ENCODE data around the gene RIPK1.
"Not testable (repeated sequence)": the region's sequence is repeated elsewhere in the genome, so short reads cannot be mapped to it uniquely, and the experiment has no call there.

The RIPK1 gene

GRCh38 chr6:3022765-3023662, 45.3 kb upstream of the RIPK1 start:
- Histone ChIP-seq H2AFZ (ENCODE audit: low read depth) (peak overlapping the region; percentile 27; the same call in 1 of the 2 replicates), H3K36me3 (ENCODE audit: insufficient read depth) (no peaks in the 10 kb centered on the region), H3K9ac (peak overlapping the region; percentile 94), H3K4me3 (IDR thresholded peaks at IDR 0.05; ENCODE audit: insufficient read depth, low read depth, low read length) (peak overlapping the region; percentile 26), H3K27ac (peak overlapping the region; percentile 99), H3K4me1 (ENCODE audit: low read depth, poor library complexity, severe bottlenecking) (peaks cover 54% of the 10 kb centered on the region), H3K27me3 (ENCODE audit: insufficient read depth, low read depth) (no peaks in the 10 kb centered on the region), H4K20me1 (ENCODE audit: insufficient read depth) (no peaks in the 10 kb centered on the region), H3K4me2 (peak overlapping the region; percentile 93), H3K79me2 (ENCODE audit: insufficient read depth, low read depth) (peaks cover 27% of the 10 kb centered on the region)
- TF ChIP-seq CTCF (conservative IDR thresholded peaks at IDR 0.05; ENCODE audit: low read depth, low read length) = no peak; the same call in 1 of the 2 replicates

GRCh38 chr6:3023663-3024483, 44.4 kb upstream of the RIPK1 start:
- Histone ChIP-seq H4K20me1 (ENCODE audit: insufficient read depth) (no peaks in the 10 kb centered on the region), H3K4me1 (ENCODE audit: low read depth, poor library complexity, severe bottlenecking) (peaks cover 63% of the 10 kb centered on the region), H3K9ac (peak overlapping the region; percentile 94), H3K36me3 (ENCODE audit: insufficient read depth) (no peaks in the 10 kb centered on the region), H2AFZ (ENCODE audit: low read depth) (peak overlapping the region; percentile 27), H3K27ac (peak overlapping the region; percentile 99), H3K79me2 (ENCODE audit: insufficient read depth, low read depth) (peaks cover 27% of the 10 kb centered on the region), H3K4me2 (peak overlapping the region; percentile 93), H3K27me3 (ENCODE audit: insufficient read depth, low read depth) (no peaks in the 10 kb centered on the region), H3K4me3 (IDR thresholded peaks at IDR 0.05; ENCODE audit: insufficient read depth, low read depth, low read length) (peak overlapping the region; percentile 26)
- 0 out of 2 replicates have a peak, but pooled peaks have one; percentile 2 for TF ChIP-seq CTCF (conservative IDR thresholded peaks at IDR 0.05; ENCODE audit: low read depth, low read length)

- H3K27ac ChIP-seq = peak overlapping the region; percentile 99
- H3K9ac ChIP-seq = peak overlapping the region; percentile 48
- peak overlapping the region; percentile 70 for H2AFZ ChIP-seq (ENCODE audit: low read depth)
- H3K79me2 ChIP-seq (ENCODE audit: insufficient read depth, low read depth) = peaks cover 16% of the 10 kb centered on the region
- H3K4me1 ChIP-seq (ENCODE audit: low read depth, poor library complexity, severe bottlenecking) = peaks cover 84% of the 10 kb centered on the region
- H4K20me1 ChIP-seq (ENCODE audit: insufficient read depth) = no peaks in the 10 kb centered on the region
- no peaks in the 10 kb centered on the region for H3K36me3 ChIP-seq (ENCODE audit: insufficient read depth)
- no peaks in the 10 kb centered on the region for H3K27me3 ChIP-seq (ENCODE audit: insufficient read depth, low read depth)
- peak overlapping the region; percentile 60 for H3K4me2 ChIP-seq
- H3K4me3 ChIP-seq (IDR thresholded peaks at IDR 0.05; ENCODE audit: insufficient read depth, low read depth, low read length) = no peak overlapping the region
- no peak for TF ChIP-seq CTCF (conservative IDR thresholded peaks at IDR 0.05; ENCODE audit: low read depth, low read length)
Observed at GRCh38 chr6:3026791-3027626, 41.3 kb upstream of the RIPK1 start.

GRCh38 chr6:3028156-3028555, 40.1 kb upstream of the RIPK1 start:
- H3K27me3 ChIP-seq (ENCODE audit: insufficient read depth, low read depth); H3K4me3 ChIP-seq (IDR thresholded peaks at IDR 0.05; ENCODE audit: insufficient read depth, low read depth, low read length); H3K36me3 ChIP-seq (ENCODE audit: insufficient read depth); H3K4me2 ChIP-seq; H3K9ac ChIP-seq; H3K79me2 ChIP-seq (ENCODE audit: insufficient read depth, low read depth); H2AFZ ChIP-seq (ENCODE audit: low read depth); H4K20me1 ChIP-seq (ENCODE audit: insufficient read depth): not testable (repeated sequence)
- H3K27ac ChIP-seq = peak overlapping the region; percentile 99
- H3K4me1 ChIP-seq (ENCODE audit: low read depth, poor library complexity, severe bottlenecking) = peaks cover 92% of the 10 kb centered on the region
